ENCODE results near the gene S100B.
"Not testable (repeated sequence)": the region's sequence is repeated elsewhere in the genome, so short reads cannot be mapped to it uniquely, and the experiment has no call there.

The S100B gene

DNA sequence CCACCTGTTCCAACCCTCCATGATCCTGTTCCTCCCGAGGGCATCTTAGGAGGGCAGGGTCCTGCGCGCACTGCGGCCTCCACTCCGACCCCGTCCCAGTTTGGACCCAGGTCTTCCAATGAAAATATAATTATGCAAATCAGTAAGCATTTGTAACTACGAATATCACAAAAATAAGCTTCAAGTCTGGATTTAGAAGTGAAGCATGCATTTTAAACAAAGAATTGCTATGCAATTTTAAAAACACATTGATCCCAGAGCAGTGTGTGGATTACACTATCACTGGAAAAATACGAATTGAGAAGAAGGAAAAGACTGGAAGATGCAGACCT, 31.3 kb upstream of the S100B start:
- peak overlapping the region; percentile 100 for H3K4me3 ChIP-seq (ENCODE audit: low read length)
- no peak for TF ChIP-seq CTCF (conservative IDR thresholded peaks at IDR 0.05; ENCODE audit: low read length)
- DNase-seq (ENCODE audit: low read depth) = no peak

DNA sequence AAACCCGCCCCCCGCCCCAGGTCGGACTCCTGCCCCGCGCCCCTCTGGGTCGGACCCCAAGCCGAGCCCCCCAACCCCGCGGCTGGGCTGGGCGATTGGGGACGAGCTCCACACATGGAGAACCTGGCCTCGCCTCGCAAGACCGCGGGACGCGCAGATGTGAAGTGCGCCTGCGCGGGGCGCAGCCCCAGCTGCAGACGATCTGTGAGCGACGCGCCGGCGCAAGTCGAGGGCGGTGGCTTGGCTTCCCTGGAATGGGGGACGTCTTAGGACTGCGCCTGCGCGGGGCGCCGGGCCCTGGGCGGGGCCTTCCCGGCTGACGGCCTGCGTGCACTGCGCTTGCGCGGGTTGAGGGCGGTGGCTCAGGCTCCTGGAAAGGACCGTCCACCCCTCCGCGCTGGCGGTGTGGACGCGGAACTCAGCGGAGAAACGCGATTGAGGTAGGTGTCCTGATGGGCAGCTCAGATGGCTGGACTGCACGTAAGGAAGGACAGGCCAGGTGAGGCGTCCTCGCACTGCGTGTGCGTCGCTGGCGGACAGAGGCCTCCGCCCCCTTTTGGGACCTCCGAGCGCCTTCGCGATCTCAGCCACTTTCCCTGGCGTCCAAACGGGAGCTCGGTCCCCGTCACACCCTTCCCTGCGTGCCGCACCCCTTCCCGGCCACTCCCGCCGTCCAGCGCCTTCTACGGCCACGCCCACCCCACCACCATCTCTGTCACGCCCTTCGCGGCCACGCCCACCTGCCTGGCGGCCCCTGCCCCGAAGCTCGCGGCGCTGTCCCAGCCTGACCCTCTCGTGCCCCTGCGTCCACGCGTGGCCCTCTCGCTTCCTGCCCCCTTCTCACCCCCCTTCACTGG, 30.7 kb upstream of the S100B start, which contains the start of gene PRMT2:
PRMT2 (plus strand) TSS at position 351 of the 857 bp plus-strand sequence. CDS start 1,278 bp downstream, outside the sequence.
- peak within 1 kb of the TSS; percentile 100 for H3K4me3 ChIP-seq (ENCODE audit: low read length)
- no peak for TF ChIP-seq CTCF (conservative IDR thresholded peaks at IDR 0.05; ENCODE audit: low read length)
- DNase-seq (ENCODE audit: low read depth) = peak; percentile 96

DNA sequence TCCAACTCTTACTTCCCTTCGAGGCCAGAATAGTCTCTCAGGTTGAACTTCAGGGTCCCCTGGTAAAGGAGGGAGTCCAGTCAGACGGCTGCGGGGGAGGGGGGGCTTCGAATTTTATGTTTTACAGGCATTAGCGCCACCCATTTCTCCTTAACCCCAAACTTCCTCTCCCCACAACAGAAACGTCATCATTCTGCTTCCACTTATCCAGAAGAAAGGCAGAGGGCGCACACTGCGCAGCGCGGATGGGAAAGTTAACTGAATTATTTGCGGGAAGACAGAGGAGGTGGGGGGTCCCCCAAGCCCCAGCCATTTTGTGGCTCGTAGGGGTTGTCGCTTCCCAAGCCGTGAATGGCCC, 30.1 kb upstream of the S100B start:
- peak; percentile 42 for TF ChIP-seq CTCF (conservative IDR thresholded peaks at IDR 0.05; ENCODE audit: low read length)
- peak overlapping the region; percentile 63 for H3K4me3 ChIP-seq (ENCODE audit: low read length)
- DNase-seq (ENCODE audit: low read depth) = peak; percentile 90

- TF ChIP-seq CTCF (conservative IDR thresholded peaks at IDR 0.05; ENCODE audit: low read length) = no peak
- peak overlapping the region; percentile 63 for H3K4me3 ChIP-seq (ENCODE audit: low read length)
- DNase-seq (ENCODE audit: low read depth) = no peak
These were observed 29.5 kb upstream of the S100B start for GRCh38 chr21:46634427-46634826.

DNA sequence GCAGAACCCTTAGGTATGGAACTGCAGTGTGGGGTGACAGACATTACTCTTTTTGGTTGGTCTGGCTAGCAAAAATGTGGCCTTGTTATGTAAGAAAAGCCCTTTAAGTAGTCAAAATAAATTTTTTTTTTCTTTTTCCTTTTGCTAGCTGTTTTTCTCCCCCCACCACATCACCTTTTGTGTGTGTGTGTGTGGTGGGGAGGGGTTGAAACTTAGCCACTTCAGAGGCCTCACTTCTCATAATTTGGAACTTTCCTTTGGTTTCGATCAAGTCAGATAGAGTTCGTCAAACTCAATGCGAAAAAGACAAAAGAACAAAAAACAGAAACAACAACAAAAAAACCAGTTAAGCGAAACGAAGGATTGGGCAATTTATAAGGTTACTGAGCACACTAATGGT, 28.7 kb upstream of the S100B start:
- no peak for TF ChIP-seq CTCF (conservative IDR thresholded peaks at IDR 0.05; ENCODE audit: low read length)
- DNase-seq (ENCODE audit: low read depth) = no peak
- H3K4me3 ChIP-seq (ENCODE audit: low read length) = no peak overlapping the region

DNA sequence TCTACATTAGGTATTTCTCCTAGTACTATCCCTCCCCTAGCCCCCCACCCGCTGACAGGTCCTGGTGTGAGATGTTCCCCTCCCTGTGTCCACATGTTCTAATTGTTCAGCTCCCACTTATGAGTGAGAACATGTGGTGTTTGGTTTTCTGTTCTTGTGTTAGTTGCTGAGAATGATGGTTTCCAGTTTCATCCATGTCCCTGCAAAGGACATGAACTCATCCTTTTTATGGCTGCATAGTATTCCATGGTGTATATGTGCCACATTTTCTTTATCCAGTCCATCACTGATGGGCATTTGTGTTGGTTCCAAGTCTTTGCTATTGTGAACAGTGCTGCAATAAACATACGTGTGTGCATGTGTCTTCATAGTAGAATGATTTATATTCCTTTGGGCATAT, 26.0 kb upstream of the S100B start:
- DNase-seq (ENCODE audit: low read depth); H3K4me3 ChIP-seq (ENCODE audit: low read length): not testable (repeated sequence)

DNA sequence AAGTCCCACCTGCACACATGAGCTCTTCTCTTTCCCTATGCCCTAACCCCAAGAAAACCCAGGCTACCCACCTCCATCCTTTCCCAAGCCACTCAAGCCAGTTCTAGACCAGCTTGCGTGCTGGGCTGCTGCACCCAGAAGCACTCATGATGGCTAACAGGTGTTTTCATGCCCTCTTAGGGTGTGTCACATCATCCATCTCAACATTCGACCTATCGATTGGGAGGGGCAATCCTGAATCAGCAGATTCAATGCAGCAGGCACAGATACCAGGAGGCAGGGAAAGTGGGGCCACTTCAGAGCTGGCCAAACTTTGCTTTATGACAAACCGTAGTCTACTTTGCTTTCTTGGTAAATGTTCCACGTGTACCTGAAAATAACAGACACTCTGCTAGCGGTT, 24.0 kb upstream of the S100B start:
- no peak for DNase-seq (ENCODE audit: low read depth)
- no peak overlapping the region for H3K4me3 ChIP-seq (ENCODE audit: low read length)
- TF ChIP-seq CTCF (conservative IDR thresholded peaks at IDR 0.05; ENCODE audit: low read length) = no peak

All from AG10803 (cell line).